PC-9 (cell line): Measurements from ENCODE around the gene PKNOX1. TPM values are rescaled to one million over a fixed set of nuclear protein-coding genes. Genes with fewer than 3 reads are reported as not detected.
"Not testable (repeated sequence)": the region's sequence is repeated elsewhere in the genome, so short reads cannot be mapped to it uniquely, and the experiment has no call there.

Experiments used
- Bru-seq: library from RNA; stranded (reverse); fragments of 400-500 nt; gene quantifications from one replicate; lab custom pipeline; 2021; lab: Mats Ljungman, UMichigan
- BruChase-seq, 2 experiments: library from RNA; stranded (reverse); fragments of 400-500 nt; gene quantifications; one replicate each; lab custom pipeline; 2021; lab: Mats Ljungman, UMichigan
- BruUV-seq: library from RNA; stranded (reverse); fragments of 400-500 nt; replicated peaks from 2 replicates; lab custom pipeline; 2021; lab: Mats Ljungman, UMichigan
- CTCF ChIA-PET: fragments of 300-600 bp; sonication (Branson Sonifier 250); formaldehyde crosslinking; loops from one replicate; lab custom pipeline; 2022; ENCODE audit warnings: antibody characterized with exemption; lab: Charles Lee
- POLR2A ChIA-PET: fragments of 300-600 bp; sonication (Branson Sonifier 250); formaldehyde crosslinking; loops from one replicate; lab custom pipeline; 2022; ENCODE audit warnings: antibody characterized with exemption; ENCODE audit not compliant: unreplicated experiment; lab: Charles Lee
- DNase-seq, 2 experiments: peaks; one replicate each; pipeline versions ENCODE4 v3.0.0 to v3.0.0-alpha.2; 2015 to 2022; ENCODE audit warnings: mixed read lengths in 1 of 2
- H2AFZ ChIP-seq: fragments of 200-600 bp; sonication (generic); 2 replicates; pipeline ENCODE4 v1.8.1; 2017; ENCODE audit warnings: antibody characterized with exemption
- H3F3A ChIP-seq: fragments of 200-600 bp; sonication (generic); 2 replicates; pipeline ENCODE4 v1.8.1; 2017; ENCODE audit warnings: antibody characterized with exemption, mild to moderate bottlenecking, low read depth; ENCODE audit not compliant: insufficient read depth
- H3K27ac ChIP-seq: fragments of 200-600 bp; sonication (generic); 2 replicates; pipeline ENCODE4 v1.6.1; 2016; ENCODE audit warnings: mixed run types
- H3K27me3 ChIP-seq: fragments of 200-600 bp; sonication (generic); 2 replicates; pipeline ENCODE4 v1.6.1; 2016; ENCODE audit warnings: low read depth, mixed run types; ENCODE audit not compliant: insufficient read depth
- H3K36me3 ChIP-seq: fragments of 200-600 bp; sonication (generic); 2 replicates; pipeline ENCODE4 v1.6.1; 2016; ENCODE audit warnings: low read depth, mixed run types
- H3K4me1 ChIP-seq: fragments of 200-600 bp; sonication (generic); replicated peaks from 2 replicates; pipeline ENCODE4 v1.6.1; 2016; ENCODE audit warnings: mixed run types; ENCODE audit not compliant: insufficient read depth
- H3K4me2 ChIP-seq: fragments of 200-600 bp; sonication (generic); 2 replicates; pipeline ENCODE4 v1.6.1; 2017; ENCODE audit warnings: mixed run types
- H3K4me3 ChIP-seq: fragments of 200-600 bp; sonication (generic); 2 replicates; pipeline ENCODE4 v1.6.1; 2016; ENCODE audit warnings: mixed run types
- H3K79me2 ChIP-seq: fragments of 200-600 bp; sonication (generic); 2 replicates; pipeline ENCODE4 v1.6.1; 2017; ENCODE audit warnings: low read depth, mixed run types
- H3K9me2 ChIP-seq: fragments of 200-600 bp; sonication (generic); 2 replicates; pipeline ENCODE4 v1.8.1; 2017; ENCODE audit warnings: mild to moderate bottlenecking; ENCODE audit not compliant: insufficient read depth
- H3K9me3 ChIP-seq: fragments of 200-600 bp; sonication (generic); 2 replicates; pipeline ENCODE4 v1.8.1; 2016; ENCODE audit warnings: low read depth; ENCODE audit not compliant: insufficient read depth
- H4K20me1 ChIP-seq: fragments of 200-600 bp; sonication (generic); 2 replicates; pipeline ENCODE4 v1.8.1; 2017; ENCODE audit not compliant: insufficient read depth
- CTCF ChIP-seq: fragments of 200-600 bp; sonication (generic); conservative IDR thresholded peaks from 2 replicates; pipeline ENCODE4 v1.6.1; 2017; ENCODE audit warnings: mixed run types, antibody characterized with exemption, mild to moderate bottlenecking, moderate library complexity
- EZH2 ChIP-seq: fragments of 200-600 bp; sonication (generic); IDR thresholded peaks from 2 replicates; pipeline ENCODE4 v1.8.0; 2017; ENCODE audit warnings: antibody characterized with exemption, low read depth
- intact Hi-C: fragments of 100-400 bp; cut with micrococcal nuclease; formaldehyde crosslinking; loops from one replicate; pipeline ENCODE4 v1.10.0; 2022; ENCODE audit not compliant: unreplicated experiment
- long read RNA-seq: library from polyadenylated mRNA; stranded (forward); transcript quantifications from one replicate; pipeline ENCODE4 v2.0.0, GENCODE V29; 2022
- total RNA-seq: library from RNA; stranded (reverse); gene quantifications from 2 replicates; pipeline ENCODE4 v1.2.3, GENCODE V29; 2021

PKNOX1 gene
- total RNA-seq (8.9 and 17.1 TPM in 2 replicates), Bru-seq, nascent RNA (percentile 66 among the genes with signal in this experiment), BruChase-seq, experiment 1, labeled RNA remaining after a 2-hour chase (percentile 65 among the genes with signal in this experiment), BruChase-seq, experiment 2, labeled RNA remaining after a 6-hour chase (percentile 72 among the genes with signal in this experiment)
- long read RNA-seq, full-length matches to known transcripts, result 20 of 28 reads
- long read RNA-seq, partial matches to known transcripts, result 3 of 28 reads
- long read RNA-seq, other reads (novel, unspliced or antisense), result 5 of 28 reads

GRCh38 chr21:42973991-42974831 is at the start of gene PKNOX1:
PKNOX1 (plus strand) TSS chr21:42974562; CDS start chr21:43004382, 29,820 bp downstream.
- TF ChIP-seq EZH2 (no peak), CTCF (no peak)
- no peaks in the 10 kb centered on the region for H3K9me3 ChIP-seq
- H3K9me2 ChIP-seq, result no peaks in the 10 kb centered on the region
- H3K4me2 ChIP-seq, result peak within 1 kb of the TSS; percentile 93
- H2AFZ ChIP-seq, result peak within 1 kb of the TSS; percentile 93
- intact Hi-C loops, result loop anchor here (1.0 kb wide), 1 partner anchor 19 kb away; no protein-coding TSS in a partner anchor
- H3K36me3 ChIP-seq, result 0 out of 2 replicates have a peak, but pooled peaks cover 5% of the 10 kb centered on the region
- H3K4me3 ChIP-seq, result peak within 1 kb of the TSS; percentile 81
- H3K27ac ChIP-seq, result peak within 1 kb of the TSS; percentile 67
- peaks cover 31% of the 10 kb centered on the region for H3K79me2 ChIP-seq
- no peaks in the 10 kb centered on the region for H4K20me1 ChIP-seq
- CTCF ChIA-PET, result no interaction called here
- POLR2A ChIA-PET, result interaction anchor here (0.5 to 0.7 kb wide), 3 partner anchors 11 to 80 kb away, joined by 3 to 13 read pairs (median 3); no protein-coding TSS in a partner anchor
- H3K4me1 ChIP-seq, result peaks cover 18% of the 10 kb centered on the region
- DNase-seq, result peak; percentile 87 to 97
- 0 out of 2 replicates have a peak, but pooled peaks cover 5% of the 10 kb centered on the region for H3F3A ChIP-seq
- BruUV-seq, result no TSS peak
- no peaks in the 10 kb centered on the region for H3K27me3 ChIP-seq

GRCh38 chr21:42925114-42925926 is 49.0 kb upstream of the PKNOX1 start, which contains the start of gene ERVH48-1:
ERVH48-1 (minus strand) TSS chr21:42925630; CDS start chr21:42919006, 6,624 bp downstream.
- Histone ChIP-seq H3K79me2 (no peaks in the 10 kb centered on the region), H3K4me3 (no peak within 1 kb of the TSS), H2AFZ (no peak within 1 kb of the TSS), H3K27ac (no peak within 1 kb of the TSS), H4K20me1 (no peaks in the 10 kb centered on the region), H3K9me3 (no peaks in the 10 kb centered on the region), H3K9me2 (no peaks in the 10 kb centered on the region), H3K4me2 (no peak within 1 kb of the TSS), H3K36me3 (no peaks in the 10 kb centered on the region), H3K27me3 (no peaks in the 10 kb centered on the region), H3K4me1 (peaks cover 8% of the 10 kb centered on the region), H3F3A (no peaks in the 10 kb centered on the region)
- BruUV-seq, result no TSS peak
- ChIA-PET CTCF (no interaction called here), POLR2A (no interaction called here)
- intact Hi-C loops, result no loop called here
- DNase-seq, result no peak
- TF ChIP-seq CTCF (no peak), EZH2 (no peak)

GRCh38 chr21:42927474-42928200 is 46.7 kb upstream of the PKNOX1 start:
- H3K79me2 ChIP-seq, H3K4me2 ChIP-seq, BruUV-seq, H4K20me1 ChIP-seq, H3K9me3 ChIP-seq, H2AFZ ChIP-seq, H3K4me3 ChIP-seq, POLR2A ChIA-PET, H3F3A ChIP-seq, H3K27ac ChIP-seq, intact Hi-C loops, H3K9me2 ChIP-seq, H3K27me3 ChIP-seq, H3K4me1 ChIP-seq, DNase-seq, H3K36me3 ChIP-seq: not testable (repeated sequence)
- CTCF ChIA-PET, result interaction anchor here (0.5 kb wide), 1 partner anchor 668 kb away, joined by 3 read pairs; no protein-coding TSS in a partner anchor
